ENCODE measurements around the gene SCN2A.

Gene SCN2A

DNA sequence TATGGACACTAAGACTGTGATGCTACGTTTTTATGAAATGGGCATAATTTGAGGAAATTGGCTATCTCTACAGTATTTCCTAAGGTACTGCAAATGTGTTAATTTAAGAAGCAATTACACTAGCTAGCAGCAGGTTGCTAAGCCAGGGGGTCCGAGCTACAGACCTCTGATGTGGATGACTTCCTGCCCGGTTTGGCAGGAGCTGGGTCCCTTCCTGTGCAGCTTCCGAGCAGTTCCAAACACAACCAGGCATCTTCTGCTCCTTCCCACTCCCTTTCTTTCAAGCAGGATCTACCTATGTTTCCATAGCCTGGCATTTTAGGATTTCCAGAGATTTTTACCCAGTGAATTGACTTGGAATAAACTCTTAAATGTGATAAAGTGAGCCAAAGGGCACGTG lies 55.7 kb downstream of the SCN2A start:
- H3K4me3 ChIP-seq (ENCODE audit: low read depth, low read length): no peak overlapping the region
- CTCF ChIA-PET: interaction anchor here (0.9 to 2.6 kb wide), 8 partner anchors 11 to 302 kb away, joined by 3 to 9 read pairs (median 6); partner anchors contain the start of gene SCN2A
- DNase-seq (ENCODE audit: low read depth, low spot score): no peak
- POLR2A ChIA-PET: no interaction called here
- TF ChIP-seq, protein P1, sequence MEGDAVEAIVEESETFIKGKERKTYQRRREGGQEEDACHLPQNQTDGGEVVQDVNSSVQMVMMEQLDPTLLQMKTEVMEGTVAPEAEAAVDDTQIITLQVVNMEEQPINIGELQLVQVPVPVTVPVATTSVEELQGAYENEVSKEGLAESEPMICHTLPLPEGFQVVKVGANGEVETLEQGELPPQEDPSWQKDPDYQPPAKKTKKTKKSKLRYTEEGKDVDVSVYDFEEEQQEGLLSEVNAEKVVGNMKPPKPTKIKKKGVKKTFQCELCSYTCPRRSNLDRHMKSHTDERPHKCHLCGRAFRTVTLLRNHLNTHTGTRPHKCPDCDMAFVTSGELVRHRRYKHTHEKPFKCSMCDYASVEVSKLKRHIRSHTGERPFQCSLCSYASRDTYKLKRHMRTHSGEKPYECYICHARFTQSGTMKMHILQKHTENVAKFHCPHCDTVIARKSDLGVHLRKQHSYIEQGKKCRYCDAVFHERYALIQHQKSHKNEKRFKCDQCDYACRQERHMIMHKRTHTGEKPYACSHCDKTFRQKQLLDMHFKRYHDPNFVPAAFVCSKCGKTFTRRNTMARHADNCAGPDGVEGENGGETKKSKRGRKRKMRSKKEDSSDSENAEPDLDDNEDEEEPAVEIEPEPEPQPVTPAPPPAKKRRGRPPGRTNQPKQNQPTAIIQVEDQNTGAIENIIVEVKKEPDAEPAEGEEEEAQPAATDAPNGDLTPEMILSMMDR (IDR thresholded peaks at IDR 0.05; ENCODE audit: insufficient read depth, low read length, missing control alignments): no peak

DNA sequence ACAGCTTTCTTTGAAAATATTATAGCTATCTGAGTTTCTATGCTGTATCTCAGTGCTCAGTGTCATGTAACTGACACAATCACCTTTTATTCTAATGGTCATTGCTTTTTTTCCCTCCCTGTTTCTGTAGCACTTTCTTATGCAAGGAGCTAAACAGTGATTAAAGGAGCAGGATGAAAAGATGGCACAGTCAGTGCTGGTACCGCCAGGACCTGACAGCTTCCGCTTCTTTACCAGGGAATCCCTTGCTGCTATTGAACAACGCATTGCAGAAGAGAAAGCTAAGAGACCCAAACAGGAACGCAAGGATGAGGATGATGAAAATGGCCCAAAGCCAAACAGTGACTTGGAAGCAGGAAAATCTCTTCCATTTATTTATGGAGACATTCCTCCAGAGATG lies 56.4 kb downstream of the SCN2A start:
- POLR2A ChIA-PET: no interaction called here
- no peak for DNase-seq (ENCODE audit: low read depth, low spot score)
- CTCF ChIA-PET: interaction anchor here (0.9 to 2.6 kb wide), 6 partner anchors 10 to 303 kb away, joined by 3 to 9 read pairs (median 6); no protein-coding TSS in a partner anchor
- H3K4me3 ChIP-seq (ENCODE audit: low read depth, low read length): no peak overlapping the region
- TF ChIP-seq, protein P1 (IDR thresholded peaks at IDR 0.05; ENCODE audit: insufficient read depth, low read length, missing control alignments): no peak

GRCh38 chr2:165305391-165306096 lies 66.3 kb downstream of the SCN2A start:
- POLR2A ChIA-PET: no interaction called here
- no peak for DNase-seq (ENCODE audit: low read depth, low spot score)
- H3K4me3 ChIP-seq (ENCODE audit: low read depth, low read length): no peak overlapping the region
- CTCF ChIA-PET: interaction anchor here (1.4 kb wide), 1 partner anchor 11 kb away, joined by 5 read pairs; no protein-coding TSS in a partner anchor
- TF ChIP-seq, protein P1 (IDR thresholded peaks at IDR 0.05; ENCODE audit: insufficient read depth, low read length, missing control alignments): no peak

GRCh38 chr2:165307317-165307716 lies 68.1 kb downstream of the SCN2A start:
- H3K4me3 ChIP-seq (ENCODE audit: low read depth, low read length): no peak overlapping the region
- no peak for DNase-seq (ENCODE audit: low read depth, low spot score)
- ChIA-PET CTCF (no interaction called here), POLR2A (no interaction called here)
- TF ChIP-seq, protein P1 (IDR thresholded peaks at IDR 0.05; ENCODE audit: insufficient read depth, low read length, missing control alignments): no peak

DNA sequence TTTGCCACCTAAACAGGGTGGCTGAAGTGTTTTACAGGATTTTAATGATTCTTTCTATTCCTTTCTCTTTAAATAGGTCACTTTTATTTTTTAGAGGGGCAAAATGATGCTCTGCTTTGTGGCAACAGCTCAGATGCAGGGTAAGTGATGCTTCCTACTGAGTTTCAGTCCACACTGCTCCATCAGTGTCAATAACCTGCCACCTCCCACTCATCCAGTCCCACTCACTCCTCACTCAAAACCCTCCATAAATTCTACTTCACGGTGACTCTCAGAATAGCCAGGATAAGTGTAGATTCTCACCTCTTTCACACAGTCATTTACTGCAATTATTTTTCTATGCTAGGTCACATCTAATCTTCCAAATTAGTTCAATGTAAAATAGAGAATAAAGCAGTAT lies 72.7 kb downstream of the SCN2A start:
- H3K4me3 ChIP-seq (ENCODE audit: low read depth, low read length): no peak overlapping the region
- ChIA-PET POLR2A (no interaction called here), CTCF (interaction anchor here (1.3 kb wide), 2 partner anchors 16 to 20 kb away, joined by 4 to 5 read pairs; no protein-coding TSS in a partner anchor)
- DNase-seq (ENCODE audit: low read depth, low spot score): no peak
- TF ChIP-seq, protein P1 (IDR thresholded peaks at IDR 0.05; ENCODE audit: insufficient read depth, low read length, missing control alignments): no peak

GRCh38 chr2:165312999-165313398 lies 73.8 kb downstream of the SCN2A start:
- ChIA-PET CTCF (interaction anchor here (1.3 kb wide), 2 partner anchors 17 to 21 kb away, joined by 4 to 5 read pairs; no protein-coding TSS in a partner anchor), POLR2A (no interaction called here)
- H3K4me3 ChIP-seq (ENCODE audit: low read depth, low read length): no peak overlapping the region

More at GRCh38 chr2:165312999-165313398, 73.8 kb downstream of the SCN2A start:
- TF ChIP-seq, protein P1 (IDR thresholded peaks at IDR 0.05; ENCODE audit: insufficient read depth, low read length, missing control alignments): no peak
- DNase-seq (ENCODE audit: low read depth, low spot score): no peak
